T-helper 2 cell treated with Interferon-gamma antibody and Interleukin-4, amounts not matched to agents 5 μg/mL and 100 μg/mL, for 36 hours (primary cell): ENCODE results near the gene TDRD9.

ENCODE experiments used
- DNase-seq: peaks from one replicate; pipeline ENCODE4 v3.0.0; 2021; ENCODE audit warnings: low spot score
- H3K27ac Mint-ChIP-seq: one replicate; pipeline ENCODE4 v1.8.0; 2021; ENCODE audit warnings: mild to moderate bottlenecking, mixed read lengths
- H3K27me3 Mint-ChIP-seq: one replicate; pipeline ENCODE4 v1.8.0; 2021; ENCODE audit warnings: low read depth, mixed read lengths
- H3K36me3 Mint-ChIP-seq: one replicate; pipeline ENCODE4 v1.8.0; 2021; ENCODE audit warnings: low read depth, mixed read lengths
- H3K4me1 Mint-ChIP-seq: one replicate; pipeline ENCODE4 v1.8.0; 2021; ENCODE audit warnings: low read depth, mixed read lengths
- H3K4me3 Mint-ChIP-seq: one replicate; pipeline ENCODE4 v1.8.0; 2022; ENCODE audit warnings: mild to moderate bottlenecking, moderate library complexity, mixed read lengths
- H3K9me3 Mint-ChIP-seq: one replicate; pipeline ENCODE4 v1.8.0; 2021; ENCODE audit warnings: mixed read lengths

The TDRD9 gene

GRCh38 chr14:104080376-104081260, 152.4 kb downstream of the TDRD9 start:
- Mint-ChIP-seq H3K27me3 (peaks cover 3% of the 10 kb centered on the region), H3K27ac (no peak overlapping the region), H3K9me3 (no peaks in the 10 kb centered on the region), H3K4me3 (no peak overlapping the region), H3K36me3 (no peaks in the 10 kb centered on the region), H3K4me1 (peaks cover 19% of the 10 kb centered on the region)
- no peak for DNase-seq

DNA sequence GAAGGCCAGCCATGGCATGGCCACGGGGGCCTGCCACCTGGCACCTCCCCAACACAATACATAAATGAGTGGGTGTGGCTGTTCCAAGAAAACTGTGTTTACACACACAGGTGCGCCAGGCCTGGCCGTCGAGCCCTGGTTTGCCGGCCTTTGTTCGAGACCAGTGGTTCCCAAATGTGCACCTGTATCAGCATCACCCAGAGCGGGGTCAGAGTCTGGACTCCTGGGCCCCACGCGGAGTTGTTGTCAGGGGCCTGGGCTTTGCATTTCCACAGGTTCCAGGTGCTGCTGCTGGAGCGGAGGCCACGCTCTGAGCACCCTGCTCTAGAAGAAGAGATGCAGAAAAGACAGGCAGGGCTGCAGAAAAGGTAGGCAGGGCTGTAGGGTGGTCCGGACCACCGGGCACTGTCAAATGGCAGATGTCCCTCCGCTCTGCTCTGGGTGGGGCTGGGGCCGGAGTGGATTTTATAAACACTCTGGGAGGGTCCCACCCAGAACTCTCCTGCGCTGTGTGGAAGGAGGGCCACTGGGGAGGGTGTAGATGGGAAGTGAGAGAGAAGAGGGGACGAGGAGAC, 153.1 kb downstream of the TDRD9 start:
- Mint-ChIP-seq H3K4me1 (peaks cover 19% of the 10 kb centered on the region), H3K27ac (no peak overlapping the region), H3K4me3 (no peak overlapping the region), H3K36me3 (no peaks in the 10 kb centered on the region), H3K9me3 (no peaks in the 10 kb centered on the region), H3K27me3 (peaks cover 3% of the 10 kb centered on the region)
- no peak for DNase-seq

DNA sequence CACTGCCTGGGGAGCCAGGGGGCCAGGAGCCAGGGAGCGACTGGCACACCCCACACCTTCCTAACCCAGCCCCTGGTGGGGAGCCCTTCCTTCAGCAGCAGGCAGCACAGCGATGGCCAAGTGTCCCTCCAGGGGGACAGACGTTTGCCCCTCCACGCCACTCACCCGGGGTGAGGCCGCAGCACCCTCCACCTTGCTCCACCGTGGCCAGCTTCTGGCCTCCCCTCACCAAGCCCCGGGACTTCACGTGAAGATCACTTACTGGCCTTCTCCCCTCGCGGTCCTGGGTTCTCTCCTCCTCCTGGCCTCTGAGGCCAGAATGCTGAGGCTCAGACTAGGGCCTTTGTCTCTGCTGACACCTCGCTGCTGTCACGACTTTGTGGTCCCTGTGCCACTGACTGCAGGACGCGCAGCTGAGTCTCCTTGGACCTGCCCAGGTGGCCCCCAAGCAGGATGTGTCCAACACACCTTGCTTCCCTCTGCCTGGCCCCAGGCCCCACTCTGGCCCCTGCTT, 153.8 kb downstream of the TDRD9 start:
- no peak for DNase-seq
- no peaks in the 10 kb centered on the region for H3K36me3 Mint-ChIP-seq
- no peak overlapping the region for H3K27ac Mint-ChIP-seq
- H3K9me3 Mint-ChIP-seq, result no peaks in the 10 kb centered on the region
- H3K27me3 Mint-ChIP-seq, result peaks cover 3% of the 10 kb centered on the region
- H3K4me1 Mint-ChIP-seq, result peaks cover 13% of the 10 kb centered on the region
- H3K4me3 Mint-ChIP-seq, result no peak overlapping the region

DNA sequence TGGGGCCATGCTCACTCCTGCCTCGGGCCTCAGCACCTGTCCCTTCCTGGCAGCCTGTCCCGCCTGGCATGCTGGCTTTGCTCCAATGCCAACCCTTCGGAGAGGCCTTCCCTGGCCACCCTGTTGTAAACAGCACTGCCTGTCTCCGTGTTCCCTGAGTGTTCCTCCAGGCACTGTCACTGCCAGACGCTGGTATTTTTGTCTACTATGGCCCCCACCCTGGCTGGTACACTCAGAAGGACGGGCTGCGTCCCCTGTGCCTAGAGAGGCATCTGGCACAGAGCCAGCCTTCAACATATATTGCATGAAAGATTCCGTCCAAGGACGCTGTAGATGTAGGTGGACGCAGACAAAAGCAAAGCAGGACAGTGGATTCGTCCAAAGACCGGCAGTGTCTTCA, 154.6 kb downstream of the TDRD9 start:
- Mint-ChIP-seq H3K4me3 (no peak overlapping the region), H3K27ac (no peak overlapping the region), H3K4me1 (peaks cover 9% of the 10 kb centered on the region), H3K9me3 (no peaks in the 10 kb centered on the region), H3K36me3 (no peaks in the 10 kb centered on the region), H3K27me3 (peaks cover 3% of the 10 kb centered on the region)
- DNase-seq, result no peak

DNA sequence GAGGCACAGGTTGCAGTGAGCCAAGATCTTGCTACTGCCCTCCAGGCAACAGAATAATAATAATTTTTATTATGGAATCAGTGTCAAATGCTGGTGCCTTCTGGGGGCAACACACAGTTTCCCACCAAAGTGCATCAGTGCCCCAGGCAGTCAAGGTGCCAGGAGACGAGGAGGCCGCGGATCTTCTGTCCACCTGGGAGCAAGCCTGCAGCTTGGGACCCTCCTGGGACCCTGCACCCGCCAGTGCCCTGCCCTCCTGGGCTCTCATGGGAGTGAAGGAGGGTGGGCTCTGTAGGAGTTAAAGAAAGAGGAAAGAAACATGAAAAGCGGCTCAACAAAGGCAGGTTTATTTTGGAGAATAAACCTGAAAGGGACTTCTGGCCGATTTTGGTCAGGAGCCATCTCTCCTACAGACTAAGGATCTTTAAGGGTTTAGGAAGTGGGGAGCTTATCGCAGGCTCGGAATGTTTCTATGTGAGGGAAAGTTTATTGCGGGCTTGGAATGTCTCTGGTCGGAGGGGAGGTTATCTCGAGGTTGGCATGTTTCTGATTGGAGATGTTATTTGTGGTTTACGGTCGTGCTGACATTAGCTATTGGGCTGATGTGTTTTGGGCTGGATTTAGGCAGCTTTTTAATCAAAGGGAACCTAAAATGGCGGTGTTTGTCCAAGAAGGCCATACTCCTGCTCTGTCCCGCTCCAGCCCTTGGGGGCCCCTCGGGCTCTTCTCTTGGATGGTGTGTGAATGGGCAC, 156.2 kb downstream of the TDRD9 start:
- Mint-ChIP-seq H3K36me3 (no peaks in the 10 kb centered on the region), H3K27ac (no peak overlapping the region), H3K27me3 (peaks cover 3% of the 10 kb centered on the region), H3K4me1 (no peaks in the 10 kb centered on the region), H3K4me3 (no peak overlapping the region), H3K9me3 (no peaks in the 10 kb centered on the region)
- DNase-seq, result no peak

- Mint-ChIP-seq H3K27me3 (peaks cover 3% of the 10 kb centered on the region), H3K4me1 (no peaks in the 10 kb centered on the region), H3K27ac (no peak within 1 kb of the TSS), H3K9me3 (no peaks in the 10 kb centered on the region), H3K4me3 (no peak within 1 kb of the TSS), H3K36me3 (no peaks in the 10 kb centered on the region)
- DNase-seq, result no peak
These were observed 157.0 kb downstream of the TDRD9 start, which contains the start of gene ASPG for GRCh38 chr14:104085032-104085888. ASPG (plus strand) TSS chr14:104085700; CDS start chr14:104085771, 71 bp downstream.

- no peak for DNase-seq
- Mint-ChIP-seq H3K27ac (no peak overlapping the region), H3K36me3 (no peaks in the 10 kb centered on the region), H3K27me3 (peaks cover 3% of the 10 kb centered on the region), H3K4me3 (no peak overlapping the region), H3K4me1 (no peaks in the 10 kb centered on the region), H3K9me3 (no peaks in the 10 kb centered on the region)
These were observed 157.6 kb downstream of the TDRD9 start for GRCh38 chr14:104085889-104086201.

DNA sequence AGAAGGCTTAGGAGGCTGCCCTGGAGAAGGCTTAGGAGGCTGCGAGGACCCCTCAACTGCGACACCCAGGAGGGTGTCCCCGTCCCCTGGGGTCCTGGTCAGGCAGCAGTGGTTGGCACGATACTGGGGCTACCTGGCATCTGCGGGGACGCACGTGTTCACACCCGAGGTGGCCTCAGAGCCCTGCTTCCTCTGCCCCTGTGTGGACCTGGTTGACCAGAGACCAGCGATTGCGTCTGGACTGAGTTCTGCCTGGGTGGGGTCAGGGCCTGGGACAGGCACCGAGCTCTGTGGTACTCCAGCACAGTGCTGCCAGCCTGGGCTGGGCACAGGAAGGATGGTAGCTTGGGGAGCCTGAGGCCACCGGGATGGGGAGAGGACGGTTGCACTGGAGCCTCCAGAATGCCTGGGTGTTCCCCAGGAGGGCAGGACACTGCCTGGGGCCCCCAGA, 158.0 kb downstream of the TDRD9 start:
- H3K9me3 Mint-ChIP-seq, result no peaks in the 10 kb centered on the region

DNA sequence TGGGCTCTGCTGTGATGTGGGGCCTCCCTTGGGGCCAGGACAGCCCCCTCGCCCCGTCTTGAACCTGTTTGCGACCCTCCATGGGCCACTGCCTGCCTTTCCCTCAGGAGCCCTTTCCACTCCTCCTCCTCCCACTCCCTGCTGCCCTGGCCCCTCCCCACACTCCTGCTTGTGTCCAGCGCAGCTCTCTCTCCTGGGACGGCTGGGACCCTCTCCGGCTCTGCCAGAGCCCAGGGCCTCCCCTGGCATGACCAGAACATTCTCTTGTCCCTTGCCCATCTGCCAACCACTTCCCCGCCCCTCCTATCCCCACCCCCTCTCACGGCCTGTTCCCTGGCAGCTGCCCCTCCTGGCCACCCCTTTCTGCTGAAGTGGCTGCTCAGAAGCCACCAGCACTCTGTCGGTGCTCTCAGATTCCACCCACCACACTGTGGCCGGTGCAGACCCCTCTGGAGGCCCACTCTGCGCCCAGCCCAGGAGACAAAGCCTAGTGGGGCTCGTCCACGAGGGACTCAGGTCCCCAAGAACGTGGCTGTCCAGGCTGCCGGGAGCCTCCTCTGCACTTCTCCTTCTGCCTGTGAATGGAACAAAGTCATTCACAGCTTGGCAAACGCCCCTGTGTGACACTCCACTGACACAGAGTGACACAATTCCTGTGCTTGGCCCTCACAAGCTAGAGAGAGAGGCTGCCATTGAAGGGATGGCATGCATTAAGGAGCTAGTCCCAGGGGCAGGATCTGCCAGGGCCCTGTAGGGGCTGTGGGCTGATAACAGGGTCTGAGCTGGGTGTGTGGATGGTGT, 158.6 kb downstream of the TDRD9 start:
- DNase-seq, result no peak
- Mint-ChIP-seq H3K9me3 (no peaks in the 10 kb centered on the region), H3K36me3 (no peaks in the 10 kb centered on the region), H3K4me1 (no peaks in the 10 kb centered on the region), H3K4me3 (no peak overlapping the region), H3K27me3 (peaks cover 3% of the 10 kb centered on the region), H3K27ac (no peak overlapping the region)

More for the DNA sequence above, 158.0 kb downstream of the TDRD9 start:
- no peaks in the 10 kb centered on the region for H3K36me3 Mint-ChIP-seq
- H3K27me3 Mint-ChIP-seq, result peaks cover 3% of the 10 kb centered on the region
- no peak overlapping the region for H3K4me3 Mint-ChIP-seq
- H3K4me1 Mint-ChIP-seq, result no peaks in the 10 kb centered on the region
- no peak overlapping the region for H3K27ac Mint-ChIP-seq
- DNase-seq, result no peak

- H3K4me1 Mint-ChIP-seq, result no peaks in the 10 kb centered on the region
- no peak for DNase-seq
- H3K36me3 Mint-ChIP-seq, result no peaks in the 10 kb centered on the region
- H3K4me3 Mint-ChIP-seq, result no peak overlapping the region
- H3K27ac Mint-ChIP-seq, result no peak overlapping the region
- H3K9me3 Mint-ChIP-seq, result no peaks in the 10 kb centered on the region
- peaks cover 3% of the 10 kb centered on the region for H3K27me3 Mint-ChIP-seq
These were observed 159.2 kb downstream of the TDRD9 start for GRCh38 chr14:104087505-104087904.

- Mint-ChIP-seq H3K36me3 (no peaks in the 10 kb centered on the region), H3K4me1 (no peaks in the 10 kb centered on the region), H3K4me3 (no peak overlapping the region), H3K27ac (no peak overlapping the region), H3K9me3 (no peaks in the 10 kb centered on the region), H3K27me3 (peaks cover 3% of the 10 kb centered on the region)
- DNase-seq, result no peak
These were observed 160.0 kb downstream of the TDRD9 start for GRCh38 chr14:104087981-104088850.

GRCh38 chr14:104090071-104090748, 162.0 kb downstream of the TDRD9 start:
- peaks cover 1% of the 10 kb centered on the region for H3K4me1 Mint-ChIP-seq
- H3K4me3 Mint-ChIP-seq, result no peak overlapping the region
- no peaks in the 10 kb centered on the region for H3K9me3 Mint-ChIP-seq
- H3K27me3 Mint-ChIP-seq, result no peaks in the 10 kb centered on the region
- no peaks in the 10 kb centered on the region for H3K36me3 Mint-ChIP-seq
- no peak overlapping the region for H3K27ac Mint-ChIP-seq
- DNase-seq, result no peak
